ENCODE data around the gene RPL13A.
"Not testable (repeated sequence)": the region's sequence is repeated elsewhere in the genome, so short reads cannot be mapped to it uniquely, and the experiment has no call there.

Gene RPL13A

DNA sequence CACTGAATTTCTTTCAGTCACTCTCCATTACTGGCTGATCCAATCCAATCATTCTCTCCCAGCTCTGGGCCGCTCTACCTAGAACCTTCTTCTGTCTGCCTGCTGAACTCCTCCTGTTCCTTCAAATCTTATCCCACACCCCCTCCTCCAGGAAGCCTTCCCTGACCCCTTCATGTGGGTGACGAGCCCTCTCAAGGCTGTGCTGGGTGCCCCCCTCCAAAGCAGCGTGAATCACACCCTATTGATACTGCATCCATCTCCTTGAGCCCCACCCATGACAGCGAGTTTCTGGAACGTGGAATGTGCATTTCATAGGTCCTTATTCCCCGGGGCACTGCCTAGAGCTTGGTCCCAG is 39.0 kb upstream of the RPL13A start:
- Histone ChIP-seq H3K4me1 (ENCODE audit: insufficient read depth, low read length) (no peaks in the 10 kb centered on the region), H3K9me3 (ENCODE audit: control insufficient read depth, insufficient read depth, low read length) (no peaks in the 10 kb centered on the region), H3K9ac (ENCODE audit: low read depth, low read length) (no peak overlapping the region), H3K36me3 (ENCODE audit: insufficient read depth, low read length) (no peaks in the 10 kb centered on the region)

DNA sequence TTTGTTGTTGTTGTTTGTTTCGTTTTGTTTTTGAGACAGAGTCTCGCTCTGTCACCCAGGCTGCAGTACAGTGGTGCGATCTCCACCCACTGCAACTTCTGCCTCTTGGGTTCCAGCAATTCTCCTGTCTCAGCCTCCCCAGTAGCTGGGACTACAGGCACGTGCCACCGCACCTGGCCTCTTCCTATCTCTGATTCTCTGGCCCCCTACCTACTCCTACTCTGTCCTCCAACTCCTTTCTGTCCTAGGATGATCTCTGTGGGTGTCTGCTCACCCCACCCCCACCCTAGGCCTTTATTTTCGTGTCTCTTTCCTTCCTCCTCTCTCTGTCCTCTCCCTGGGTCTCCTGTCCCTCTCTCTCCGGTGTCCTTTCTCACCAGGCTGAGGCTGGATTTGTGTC is 37.0 kb upstream of the RPL13A start:
- Histone ChIP-seq H3K4me1 (ENCODE audit: insufficient read depth, low read length) (no peaks in the 10 kb centered on the region), H3K9ac (ENCODE audit: low read depth, low read length) (peak overlapping the region; percentile 97; the same call in 1 of the 2 replicates), H3K9me3 (ENCODE audit: control insufficient read depth, insufficient read depth, low read length) (no peaks in the 10 kb centered on the region), H3K36me3 (ENCODE audit: insufficient read depth, low read length) (no peaks in the 10 kb centered on the region)

DNA sequence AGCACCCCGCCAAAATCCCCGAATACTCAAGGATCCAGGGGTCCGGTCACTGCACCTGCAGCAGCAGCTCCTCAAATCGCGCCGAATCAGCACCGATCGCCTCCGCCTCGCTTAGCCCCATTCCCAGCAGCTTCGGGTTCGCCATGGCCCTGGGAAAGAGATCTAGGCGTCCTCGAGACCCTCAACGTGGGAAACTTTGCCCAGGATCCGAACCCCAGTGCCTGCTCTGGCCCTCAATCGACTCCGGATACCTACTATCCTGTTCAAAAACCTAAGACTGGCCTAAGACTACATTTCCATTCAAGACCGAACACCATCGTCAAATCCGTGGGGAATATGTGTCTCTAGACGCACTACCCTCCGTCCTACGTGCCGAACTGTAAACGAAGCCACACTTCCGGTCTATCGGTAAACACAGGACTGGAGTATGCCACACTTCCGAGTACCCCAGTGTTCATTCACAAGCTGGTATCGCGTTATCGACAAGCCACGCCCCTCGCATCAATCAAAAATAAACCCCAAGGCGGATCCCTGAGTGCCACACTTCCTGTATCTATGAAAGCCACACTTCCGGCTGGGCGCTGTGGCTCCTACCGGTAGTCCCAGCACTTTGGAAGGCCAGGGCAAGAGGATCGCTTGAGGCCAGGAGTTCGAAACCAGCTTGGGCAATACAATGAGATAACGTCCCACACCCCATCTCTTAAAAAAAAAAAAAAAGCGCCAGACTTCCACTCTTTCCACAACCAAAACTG is 35.8 kb upstream of the RPL13A start, which contains the start of gene PIH1D1:
Gene PIH1D1, minus strand, starts transcription at position 385 of the 752 bp plus-strand sequence. Its CDS starts 240 bp downstream, at position 145.
- Histone ChIP-seq H3K9me3 (ENCODE audit: control insufficient read depth, insufficient read depth, low read length) (no peaks in the 10 kb centered on the region), H3K9ac (ENCODE audit: low read depth, low read length) (peak within 1 kb of the TSS; percentile 97), H3K36me3 (ENCODE audit: insufficient read depth, low read length) (no peaks in the 10 kb centered on the region), H3K4me1 (ENCODE audit: insufficient read depth, low read length) (no peaks in the 10 kb centered on the region)

DNA sequence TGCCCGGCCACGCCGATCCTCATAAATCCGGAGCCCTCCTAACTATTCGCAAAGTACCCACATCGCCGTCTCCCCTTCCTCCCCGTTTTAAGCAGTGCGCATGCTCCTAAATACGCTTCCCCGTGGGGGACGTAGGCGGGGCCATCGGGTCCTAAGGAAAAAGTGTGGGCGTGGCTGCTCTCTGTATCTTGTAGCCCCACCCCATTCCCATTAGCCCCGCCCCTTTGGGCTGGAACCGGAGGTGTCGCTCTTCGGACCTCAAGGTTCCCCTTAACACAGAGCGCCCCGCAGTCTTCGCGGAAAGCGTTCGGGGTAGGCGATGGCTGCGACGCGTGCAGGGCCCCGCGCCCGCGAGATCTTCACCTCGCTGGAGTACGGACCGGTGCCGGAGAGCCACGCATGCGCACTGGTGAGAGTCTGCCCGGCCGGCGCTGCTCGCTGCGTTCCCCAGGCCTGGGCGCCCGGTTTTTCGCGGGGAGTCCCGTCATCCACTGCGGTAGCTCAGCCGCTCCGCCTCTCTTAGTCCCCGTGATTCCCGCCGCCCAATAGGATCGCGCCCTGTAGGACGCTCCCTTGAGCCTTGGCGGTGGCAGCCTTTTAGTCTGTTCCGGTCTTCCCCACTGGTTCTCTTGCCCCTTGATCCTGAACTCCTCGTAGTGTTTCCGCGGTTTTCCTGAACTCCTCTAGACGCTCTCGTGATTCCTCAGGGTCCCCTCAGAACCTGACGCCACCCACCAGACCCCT is 34.2 kb upstream of the RPL13A start, which contains the start of gene ALDH16A1:
Gene ALDH16A1, plus strand, starts transcription at position 213 of the 744 bp plus-strand sequence. Its CDS starts 107 bp downstream, at position 320.
- Histone ChIP-seq H3K4me1 (ENCODE audit: insufficient read depth, low read length) (no peaks in the 10 kb centered on the region), H3K9ac (ENCODE audit: low read depth, low read length) (peak within 1 kb of the TSS; percentile 79), H3K9me3 (ENCODE audit: control insufficient read depth, insufficient read depth, low read length) (no peaks in the 10 kb centered on the region), H3K36me3 (ENCODE audit: insufficient read depth, low read length) (no peaks in the 10 kb centered on the region)

DNA sequence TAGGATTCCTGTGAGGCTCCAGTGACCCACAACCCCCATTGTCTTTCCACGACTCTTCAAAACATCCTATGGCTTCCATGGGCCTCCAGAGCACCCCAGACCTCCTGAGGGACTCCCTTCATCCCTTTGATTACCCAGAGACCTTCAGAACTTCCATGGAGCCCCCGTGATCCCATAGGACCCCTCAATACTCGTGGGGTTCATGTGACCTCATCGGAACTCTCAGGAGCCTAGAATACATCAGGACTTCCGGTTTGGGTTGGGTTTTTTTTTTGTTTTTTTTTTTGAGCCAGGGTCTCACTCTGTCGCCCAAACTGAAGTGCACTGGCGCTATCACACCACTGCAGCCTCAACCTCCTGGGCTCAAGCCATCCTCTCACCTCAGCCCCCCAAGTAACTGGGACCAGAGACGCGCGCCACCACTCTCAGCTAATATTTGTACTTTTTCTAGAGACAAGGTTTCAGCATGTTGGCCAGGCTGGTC is 33.6 kb upstream of the RPL13A start:
- H3K36me3 ChIP-seq (ENCODE audit: insufficient read depth, low read length), result no peaks in the 10 kb centered on the region
- H3K9me3 ChIP-seq (ENCODE audit: control insufficient read depth, insufficient read depth, low read length), result no peaks in the 10 kb centered on the region
- H3K9ac ChIP-seq (ENCODE audit: low read depth, low read length), result peak overlapping the region; percentile 79
- no peaks in the 10 kb centered on the region for H3K4me1 ChIP-seq (ENCODE audit: insufficient read depth, low read length)

DNA sequence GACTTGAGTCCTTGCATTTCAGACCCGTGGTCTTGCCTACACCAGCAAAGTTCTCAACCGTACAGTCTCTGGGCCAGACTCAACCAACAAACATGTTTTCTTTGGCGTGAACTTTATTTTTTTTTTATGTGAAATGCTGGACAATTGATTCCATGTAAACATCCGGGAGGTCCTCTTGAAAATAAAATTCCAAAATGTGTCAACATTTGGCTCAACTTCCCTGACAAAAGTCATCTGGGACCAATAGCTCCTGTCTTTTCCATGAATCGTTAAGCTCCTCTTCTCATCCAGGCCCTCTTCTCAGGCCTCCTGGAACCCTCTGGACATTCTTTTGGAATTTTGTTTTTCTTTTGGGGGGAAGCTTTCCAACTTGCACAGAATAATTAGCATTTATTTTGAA is 31.6 kb upstream of the RPL13A start:
- Histone ChIP-seq H3K36me3 (ENCODE audit: insufficient read depth, low read length) (no peaks in the 10 kb centered on the region), H3K4me1 (ENCODE audit: insufficient read depth, low read length) (no peaks in the 10 kb centered on the region), H3K9ac (ENCODE audit: low read depth, low read length) (no peak overlapping the region), H3K9me3 (ENCODE audit: control insufficient read depth, insufficient read depth, low read length) (no peaks in the 10 kb centered on the region)

DNA sequence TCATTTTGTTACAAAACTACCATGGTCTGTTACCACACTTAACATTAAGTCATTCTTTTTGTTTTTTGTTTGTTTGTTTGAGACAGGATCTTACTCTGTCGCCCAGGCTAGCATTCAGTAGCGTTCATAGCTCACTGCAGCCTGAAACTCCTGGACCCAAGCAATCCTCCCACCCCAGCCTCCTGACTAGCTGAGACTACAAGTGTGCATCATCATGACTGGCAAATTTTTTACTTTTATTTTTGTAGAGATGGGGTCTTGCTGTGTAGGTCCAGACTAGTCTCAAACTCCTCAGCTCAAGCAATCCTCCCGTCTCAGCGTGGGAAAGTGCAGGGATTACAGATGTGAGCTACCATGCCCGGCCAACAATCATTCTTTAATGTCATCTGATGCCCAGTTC is 31.1 kb upstream of the RPL13A start:
- Histone ChIP-seq H3K4me1 (ENCODE audit: insufficient read depth, low read length) (no peaks in the 10 kb centered on the region), H3K9ac (ENCODE audit: low read depth, low read length) (no peak overlapping the region), H3K36me3 (ENCODE audit: insufficient read depth, low read length) (no peaks in the 10 kb centered on the region), H3K9me3 (ENCODE audit: control insufficient read depth, insufficient read depth, low read length) (no peaks in the 10 kb centered on the region)

DNA sequence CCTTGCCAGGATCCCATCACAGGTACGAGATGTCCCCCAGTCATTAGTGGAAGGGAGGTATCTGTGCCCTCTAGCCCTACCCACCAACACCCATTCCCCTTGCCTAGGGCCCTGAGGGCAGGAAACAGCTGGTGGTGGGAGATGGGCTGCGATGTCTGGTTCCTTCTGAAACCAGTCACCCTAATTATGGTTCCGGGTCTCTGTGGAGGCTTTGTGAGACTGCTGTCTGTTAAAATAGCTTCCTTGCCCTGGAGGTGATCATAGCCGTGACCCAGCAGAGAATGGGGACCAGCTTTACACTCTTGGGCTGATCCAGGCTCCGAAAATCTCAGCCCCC is 28.9 kb upstream of the RPL13A start:
- H3K9ac ChIP-seq (ENCODE audit: low read depth, low read length), result no peak overlapping the region
- H3K9me3 ChIP-seq (ENCODE audit: control insufficient read depth, insufficient read depth, low read length), result no peaks in the 10 kb centered on the region
- H3K4me1 ChIP-seq (ENCODE audit: insufficient read depth, low read length), result no peaks in the 10 kb centered on the region
- H3K36me3 ChIP-seq (ENCODE audit: insufficient read depth, low read length), result no peaks in the 10 kb centered on the region; the same call in 1 of the 2 replicates

DNA sequence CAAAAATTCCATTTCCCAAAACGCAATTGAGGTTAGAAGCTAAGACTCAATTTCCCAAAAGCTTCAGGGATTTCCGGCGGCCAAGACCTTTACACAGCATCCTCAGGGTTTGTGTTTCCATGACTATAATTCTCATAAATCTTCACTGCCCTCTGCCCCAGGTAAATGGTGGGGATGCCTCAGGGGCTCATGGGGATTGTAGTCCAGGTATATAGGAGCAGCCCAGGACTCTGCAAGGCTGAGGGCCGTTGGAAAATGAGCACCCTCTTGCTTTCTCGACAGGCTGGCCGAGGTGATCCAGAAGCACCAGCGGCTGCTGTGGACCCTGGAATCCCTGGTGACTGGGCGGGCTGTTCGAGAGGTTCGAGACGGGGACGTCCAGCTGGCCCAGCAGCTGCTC is 28.0 kb upstream of the RPL13A start:
- H3K36me3 ChIP-seq (ENCODE audit: insufficient read depth, low read length), result no peaks in the 10 kb centered on the region; the same call in 1 of the 2 replicates
- no peaks in the 10 kb centered on the region for H3K4me1 ChIP-seq (ENCODE audit: insufficient read depth, low read length)
- no peak overlapping the region for H3K9ac ChIP-seq (ENCODE audit: low read depth, low read length)
- H3K9me3 ChIP-seq (ENCODE audit: control insufficient read depth, insufficient read depth, low read length), result no peaks in the 10 kb centered on the region

DNA sequence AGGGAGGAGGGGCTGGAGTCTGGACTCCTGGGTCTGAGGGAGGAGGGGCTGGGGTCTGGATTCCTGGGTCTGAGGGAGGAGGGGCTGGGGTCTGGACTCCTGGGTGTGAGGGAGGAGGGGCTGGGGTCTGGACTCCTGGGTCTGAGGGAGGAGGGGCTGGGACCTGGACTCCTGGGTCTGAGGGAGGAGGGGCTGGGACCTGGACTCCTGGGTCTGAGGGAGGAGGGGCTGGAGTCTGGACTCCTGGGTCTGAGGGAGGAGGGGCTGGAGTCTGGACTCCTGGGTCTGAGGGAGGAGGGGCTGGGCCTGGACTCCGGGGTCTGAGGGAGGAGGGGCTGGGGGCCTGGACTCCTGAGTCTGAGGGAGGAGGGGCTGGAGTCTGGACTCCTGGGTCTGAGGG is 26.3 kb upstream of the RPL13A start:
- H3K9me3 ChIP-seq (ENCODE audit: control insufficient read depth, insufficient read depth, low read length); H3K4me1 ChIP-seq (ENCODE audit: insufficient read depth, low read length); H3K36me3 ChIP-seq (ENCODE audit: insufficient read depth, low read length); H3K9ac ChIP-seq (ENCODE audit: low read depth, low read length): not testable (repeated sequence)

DNA sequence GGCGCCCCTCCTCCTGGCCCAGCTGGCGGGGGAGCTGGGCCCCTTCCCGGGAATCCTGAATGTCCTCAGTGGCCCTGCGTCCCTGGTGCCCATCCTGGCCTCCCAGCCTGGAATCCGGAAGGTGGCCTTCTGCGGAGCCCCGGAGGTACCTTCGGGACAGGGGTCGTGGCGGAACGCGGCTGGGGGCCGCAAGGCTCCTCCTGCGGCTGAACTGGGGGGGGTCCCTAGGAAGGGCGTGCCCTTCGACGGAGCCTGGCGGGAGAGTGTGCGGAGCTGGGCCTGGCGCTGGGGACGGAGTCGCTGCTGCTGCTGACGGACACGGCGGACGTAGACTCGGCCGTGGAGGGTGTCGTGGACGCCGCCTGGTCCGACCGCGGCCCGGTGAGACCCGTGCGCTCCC is 25.8 kb upstream of the RPL13A start:
- H3K9me3 ChIP-seq (ENCODE audit: control insufficient read depth, insufficient read depth, low read length), result no peaks in the 10 kb centered on the region
- no peak overlapping the region for H3K9ac ChIP-seq (ENCODE audit: low read depth, low read length)
- H3K36me3 ChIP-seq (ENCODE audit: insufficient read depth, low read length), result no peaks in the 10 kb centered on the region; the same call in 1 of the 2 replicates
- no peaks in the 10 kb centered on the region for H3K4me1 ChIP-seq (ENCODE audit: insufficient read depth, low read length)

DNA sequence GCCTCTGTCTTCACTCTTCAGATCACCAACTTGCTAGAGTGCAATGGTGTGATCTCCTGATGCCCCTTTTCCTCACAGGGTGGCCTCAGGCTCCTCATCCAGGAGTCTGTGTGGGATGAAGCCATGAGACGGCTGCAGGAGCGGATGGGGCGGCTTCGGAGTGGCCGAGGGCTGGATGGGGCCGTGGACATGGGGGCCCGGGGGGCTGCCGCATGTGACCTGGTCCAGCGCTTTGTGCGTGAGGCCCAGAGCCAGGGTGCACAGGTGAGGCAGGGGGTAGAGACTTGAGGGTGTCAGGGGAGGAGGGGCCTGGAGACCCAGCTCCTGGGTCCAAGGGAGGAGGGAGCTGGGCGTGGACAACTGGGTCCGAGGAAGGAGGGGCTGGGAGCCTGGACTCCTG is 24.9 kb upstream of the RPL13A start:
- Histone ChIP-seq H3K36me3 (ENCODE audit: insufficient read depth, low read length) (no peaks in the 10 kb centered on the region; the same call in 1 of the 2 replicates), H3K9ac (ENCODE audit: low read depth, low read length) (no peak overlapping the region)

DNA sequence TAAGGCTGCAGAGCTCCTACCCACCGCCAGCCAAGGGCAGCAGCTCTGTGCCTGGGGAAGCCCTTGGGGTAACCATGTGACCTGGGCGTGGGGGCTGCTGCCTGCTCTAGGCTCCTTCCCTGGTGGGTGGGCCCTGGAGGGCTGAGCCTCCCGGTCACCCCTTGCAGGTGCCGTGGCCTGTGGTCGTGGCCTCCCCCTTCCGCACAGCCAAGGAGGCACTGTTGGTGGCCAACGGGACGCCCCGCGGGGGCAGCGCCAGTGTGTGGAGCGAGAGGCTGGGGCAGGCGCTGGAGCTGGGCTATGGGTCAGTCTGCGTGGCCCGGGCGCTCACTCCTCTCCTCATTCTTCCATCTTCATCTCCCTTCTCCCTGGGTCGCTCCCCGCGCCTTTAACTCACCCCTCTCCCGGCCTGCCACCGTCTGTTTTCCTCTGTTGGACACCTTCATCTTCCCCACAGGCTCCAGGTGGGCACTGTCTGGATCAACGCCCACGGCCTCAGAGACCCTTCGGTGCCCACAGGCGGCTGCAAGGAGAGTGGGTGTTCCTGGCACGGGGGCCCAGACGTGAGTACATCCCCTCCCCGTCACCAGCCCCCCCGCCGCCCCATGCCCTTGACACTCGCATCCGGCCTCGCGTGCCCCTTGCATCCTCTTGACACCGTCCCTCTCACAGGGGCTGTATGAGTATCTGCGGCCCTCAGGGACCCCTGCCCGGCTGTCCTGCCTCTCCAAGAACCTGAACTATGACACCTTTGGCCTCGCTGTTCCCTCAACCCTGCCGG is 23.3 kb upstream of the RPL13A start:
- H3K9me3 ChIP-seq (ENCODE audit: control insufficient read depth, insufficient read depth, low read length), result no peaks in the 10 kb centered on the region
- no peak overlapping the region for H3K9ac ChIP-seq (ENCODE audit: low read depth, low read length)
- no peaks in the 10 kb centered on the region; the same call in 1 of the 2 replicates for H3K36me3 ChIP-seq (ENCODE audit: insufficient read depth, low read length)
- H3K4me1 ChIP-seq (ENCODE audit: insufficient read depth, low read length), result peaks cover 3% of the 10 kb centered on the region; the same call in 1 of the 2 replicates

More for the DNA sequence above, 24.9 kb upstream of the RPL13A start:
- Histone ChIP-seq H3K4me1 (ENCODE audit: insufficient read depth, low read length) (no peaks in the 10 kb centered on the region), H3K9me3 (ENCODE audit: control insufficient read depth, insufficient read depth, low read length) (no peaks in the 10 kb centered on the region)

DNA sequence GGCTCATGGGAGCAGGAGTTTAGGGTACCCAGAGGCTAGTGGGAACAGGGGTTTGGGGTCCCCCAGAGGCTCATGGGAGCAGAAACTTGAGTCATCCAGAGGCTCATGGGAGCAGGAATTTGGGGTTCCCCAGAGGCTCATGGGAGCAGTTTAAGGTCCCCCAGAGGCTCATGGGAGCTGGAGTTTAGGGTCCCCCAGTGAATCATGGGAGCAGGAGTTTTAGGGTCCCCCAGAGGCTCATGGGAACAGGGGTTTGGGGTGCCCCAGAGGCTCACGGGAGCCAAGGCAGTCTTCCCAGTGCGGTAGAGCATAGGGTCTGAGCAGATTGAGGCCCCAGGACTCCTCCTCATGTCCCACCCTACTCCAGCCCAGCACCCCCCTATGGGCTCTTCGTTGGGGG is 22.0 kb upstream of the RPL13A start:
- no peaks in the 10 kb centered on the region for H3K9me3 ChIP-seq (ENCODE audit: control insufficient read depth, insufficient read depth, low read length)
- peaks cover 3% of the 10 kb centered on the region; the same call in 1 of the 2 replicates for H3K4me1 ChIP-seq (ENCODE audit: insufficient read depth, low read length)
- no peaks in the 10 kb centered on the region; the same call in 1 of the 2 replicates for H3K36me3 ChIP-seq (ENCODE audit: insufficient read depth, low read length)
- no peak overlapping the region for H3K9ac ChIP-seq (ENCODE audit: low read depth, low read length)
